OCI-LY7 (cell line): Measurements from ENCODE around the gene TRIM4. TPM values are rescaled to one million over a fixed set of nuclear protein-coding genes. Genes with fewer than 3 reads are reported as not detected.

Source experiments
- BruUV-seq: library from RNA; stranded (reverse); fragments of 400-500 nt; replicated peaks from 2 replicates; lab custom pipeline; 2021; lab: Mats Ljungman, UMichigan
- CTCF ChIA-PET: fragments of 300-600 bp; sonication (Branson Sonifier 250); formaldehyde crosslinking; loops from one replicate; lab custom pipeline; 2022; ENCODE audit warnings: antibody characterized with exemption; ENCODE audit not compliant: unreplicated experiment; lab: Charles Lee
- POLR2A ChIA-PET: fragments of 300-600 bp; sonication (Branson Sonifier 250); formaldehyde crosslinking; loops from one replicate; lab custom pipeline; 2022; ENCODE audit warnings: antibody characterized with exemption; lab: Charles Lee
- DNase-seq: peaks from one replicate; pipeline ENCODE4 v3.0.0-alpha.2; 2015; ENCODE audit warnings: low spot score
- H2AFZ ChIP-seq: fragments of 200-600 bp; sonication (generic), shearing (Covaris generic); 2 replicates; pipeline ENCODE4 v1.6.1; 2014; ENCODE audit warnings: mild to moderate bottlenecking, antibody characterized with exemption, low read length, moderate library complexity
- H3K27ac ChIP-seq: fragments of 200-600 bp; sonication (generic); 2 replicates; pipeline ENCODE4 v1.5.1; 2014; ENCODE audit warnings: mixed run types, low read depth, mild to moderate bottlenecking, moderate library complexity, low read length, inconsistent platforms; ENCODE audit not compliant: poor library complexity, severe bottlenecking
- H3K36me3 ChIP-seq: fragments of 200-600 bp; sonication (generic); 2 replicates; pipeline ENCODE4 v1.6.1; 2014; ENCODE audit warnings: mild to moderate bottlenecking, antibody characterized with exemption, low read length, moderate library complexity, mixed read lengths; ENCODE audit not compliant: insufficient read depth
- H3K4me1 ChIP-seq: fragments of 200-600 bp; sonication (generic); 2 replicates; pipeline ENCODE4 v1.5.1; 2014; ENCODE audit warnings: mild to moderate bottlenecking, low read length; ENCODE audit not compliant: insufficient read depth, poor library complexity, severe bottlenecking
- H3K4me2 ChIP-seq: fragments of 200-600 bp; sonication (generic); 2 replicates; pipeline ENCODE4 v1.6.1; 2014; ENCODE audit warnings: mild to moderate bottlenecking, low read length
- H3K4me3 ChIP-seq: fragments of 200-600 bp; sonication (generic); 2 replicates; pipeline ENCODE4 v1.5.1; 2014; ENCODE audit warnings: mild to moderate bottlenecking, low read depth, low read length; ENCODE audit not compliant: poor library complexity, severe bottlenecking
- H3K79me2 ChIP-seq: fragments of 200-600 bp; sonication (generic); 2 replicates; pipeline ENCODE4 v1.6.1; 2016; ENCODE audit warnings: low read depth, mild to moderate bottlenecking, low read length, moderate library complexity, mixed read lengths; ENCODE audit not compliant: insufficient read depth
- H3K9me2 ChIP-seq: fragments of 200-600 bp; sonication (generic); 2 replicates; pipeline ENCODE4 v1.6.1; 2016; ENCODE audit warnings: mild to moderate bottlenecking, low read length, mixed read lengths; ENCODE audit not compliant: insufficient read depth
- H3K9me3 ChIP-seq: fragments of 200-600 bp; sonication (generic); 2 replicates; pipeline ENCODE4 v1.6.1; 2014; ENCODE audit warnings: mild to moderate bottlenecking, mixed run types, low read length, mixed read lengths
- H4K20me1 ChIP-seq: fragments of 200-600 bp; sonication (generic); 2 replicates; pipeline ENCODE4 v1.6.1; 2014; ENCODE audit warnings: mild to moderate bottlenecking, antibody characterized with exemption, low read length, moderate library complexity, mixed read lengths; ENCODE audit not compliant: insufficient read depth
- CTCF ChIP-seq: fragments of 200-600 bp; sonication (generic); conservative IDR thresholded peaks from 2 replicates; pipeline ENCODE4 v1.5.1; 2014; ENCODE audit warnings: mild to moderate bottlenecking, antibody characterized with exemption, low read length, moderate library complexity, mixed read lengths
- EZH2phosphoT487 ChIP-seq: fragments of 200-600 bp; sonication (generic); IDR thresholded peaks from 2 replicates; pipeline ENCODE4 v1.6.1; 2018; ENCODE audit warnings: low read depth, borderline replicate concordance, mild to moderate bottlenecking, mixed run types, antibody characterized with exemption, low read length, moderate library complexity, mixed read lengths
- intact Hi-C: fragments of 100-400 bp; cut with micrococcal nuclease; formaldehyde crosslinking; loops from one replicate; pipeline ENCODE4 v1.10.0; 2022; ENCODE audit not compliant: unreplicated experiment
- total RNA-seq, 2 experiments: library from RNA; depleted of rRNA in 1 of 2; stranded (reverse); fragments of >200 nt in 1 of 2; shearing (Covaris generic) in 1 of 2; gene quantifications; 2 replicates each; pipeline ENCODE4 v1.2.3, GENCODE V29; 2014 to 2022

Gene TRIM4
- total RNA-seq, 2 experiments from 2014 or later = 7.5 to 22.5 TPM

GRCh38 chr7:99949645-99950228, 30.4 kb upstream of the TRIM4 start:
- Histone ChIP-seq H3K27ac (no peak overlapping the region), H2AFZ (no peak overlapping the region), H3K4me1 (no peaks in the 10 kb centered on the region), H3K4me2 (no peak overlapping the region), H3K4me3 (no peak overlapping the region), H3K9me3 (no peaks in the 10 kb centered on the region), H3K9me2 (no peaks in the 10 kb centered on the region), H3K79me2 (no peaks in the 10 kb centered on the region), H3K36me3 (no peaks in the 10 kb centered on the region), H4K20me1 (no peaks in the 10 kb centered on the region)
- ChIA-PET CTCF (no interaction called here), POLR2A (interaction anchor here (0.6 to 0.7 kb wide), 2 partner anchors 16 to 120 kb away, joined by 3 to 4 read pairs; no protein-coding TSS in a partner anchor)
- BruUV-seq = no TSS peak
- TF ChIP-seq CTCF (peak; percentile 72), EZH2phosphoT487 (no peak)
- intact Hi-C loops = loop anchor here (2.0 kb wide), 1 partner anchor 37 kb away; no protein-coding TSS in a partner anchor
- DNase-seq = peak; percentile 23

GRCh38 chr7:99947608-99948007, 28.3 kb upstream of the TRIM4 start:
- Histone ChIP-seq H3K4me3 (no peak overlapping the region), H3K9me3 (no peaks in the 10 kb centered on the region; the same call in 1 of the 2 replicates), H3K36me3 (no peaks in the 10 kb centered on the region), H3K9me2 (no peaks in the 10 kb centered on the region), H4K20me1 (no peaks in the 10 kb centered on the region), H3K4me1 (peaks cover 12% of the 10 kb centered on the region), H3K79me2 (no peaks in the 10 kb centered on the region), H3K27ac (no peak overlapping the region), H2AFZ (no peak overlapping the region), H3K4me2 (no peak overlapping the region)
- no peak for DNase-seq
- CTCF ChIA-PET = no interaction called here
- TF ChIP-seq CTCF (no peak), EZH2phosphoT487 (no peak)
- BruUV-seq = no TSS peak
- intact Hi-C loops = loop anchor here (2.0 kb wide), 1 partner anchor 35 kb away; no protein-coding TSS in a partner anchor
- POLR2A ChIA-PET = no interaction called here

DNA sequence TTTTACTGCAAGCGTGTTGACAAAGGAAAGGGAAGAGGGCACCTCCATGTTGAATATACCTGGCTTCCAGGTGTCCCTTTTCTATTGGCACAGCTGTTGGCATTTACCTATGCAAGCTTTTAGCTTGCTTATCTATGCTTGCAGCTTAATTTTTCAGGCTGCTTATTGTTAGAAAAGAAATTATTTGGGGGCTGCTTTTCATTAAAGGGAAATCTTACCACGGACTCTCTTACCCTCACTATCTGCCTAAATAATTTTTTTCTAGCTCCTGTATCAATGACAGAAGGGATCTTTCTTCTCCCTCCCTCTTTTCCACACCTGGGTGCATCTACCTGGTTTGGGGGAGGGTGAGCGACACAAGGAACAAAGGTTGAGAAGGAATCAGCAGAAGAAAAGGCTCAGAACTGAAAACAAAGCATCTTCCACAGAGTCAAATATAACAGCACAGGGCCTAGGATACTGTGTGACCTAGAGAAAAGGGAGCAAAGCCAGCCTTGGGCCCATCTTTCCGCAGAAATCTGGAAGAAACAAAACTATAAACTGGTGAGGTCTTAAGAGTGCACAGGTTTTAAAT, 25.3 kb upstream of the TRIM4 start:
- ChIA-PET POLR2A (interaction anchor here (0.6 to 1.4 kb wide), 3 partner anchors 22 to 1175 kb away, joined by 3 to 8 read pairs (median 4); partner anchors contain the start of gene TRIM4), CTCF (no interaction called here)
- no peak overlapping the region for H3K27ac ChIP-seq
- no peak for DNase-seq
- H3K4me3 ChIP-seq = peak overlapping the region; percentile 24
- H3K36me3 ChIP-seq = no peaks in the 10 kb centered on the region
- no peaks in the 10 kb centered on the region; the same call in 1 of the 2 replicates for H3K9me3 ChIP-seq
- H4K20me1 ChIP-seq = no peaks in the 10 kb centered on the region
- H3K4me2 ChIP-seq = peak overlapping the region; percentile 54
- H3K79me2 ChIP-seq = no peaks in the 10 kb centered on the region
- intact Hi-C loops = no loop called here
- no peaks in the 10 kb centered on the region for H3K9me2 ChIP-seq
- TF ChIP-seq EZH2phosphoT487 = no peak
- TF ChIP-seq CTCF = no peak
- BruUV-seq = no TSS peak
- peaks cover 12% of the 10 kb centered on the region for H3K4me1 ChIP-seq
- peak overlapping the region; percentile 81; the same call in 1 of the 2 replicates for H2AFZ ChIP-seq
